GM19351 (cell line): Measurements from ENCODE around the gene SLC22A2.
"Not testable (repeated sequence)": the region's sequence is repeated elsewhere in the genome, so short reads cannot be mapped to it uniquely, and the experiment has no call there.

Source experiments
- ATAC-seq: cut with Tn5 transposase; IDR thresholded peaks from one replicate; pipeline ENCODE4 v1.9.1; 2021; ENCODE audit warnings: mild to moderate bottlenecking, moderate library complexity; ENCODE audit not compliant: unreplicated experiment

SLC22A2 gene

DNA sequence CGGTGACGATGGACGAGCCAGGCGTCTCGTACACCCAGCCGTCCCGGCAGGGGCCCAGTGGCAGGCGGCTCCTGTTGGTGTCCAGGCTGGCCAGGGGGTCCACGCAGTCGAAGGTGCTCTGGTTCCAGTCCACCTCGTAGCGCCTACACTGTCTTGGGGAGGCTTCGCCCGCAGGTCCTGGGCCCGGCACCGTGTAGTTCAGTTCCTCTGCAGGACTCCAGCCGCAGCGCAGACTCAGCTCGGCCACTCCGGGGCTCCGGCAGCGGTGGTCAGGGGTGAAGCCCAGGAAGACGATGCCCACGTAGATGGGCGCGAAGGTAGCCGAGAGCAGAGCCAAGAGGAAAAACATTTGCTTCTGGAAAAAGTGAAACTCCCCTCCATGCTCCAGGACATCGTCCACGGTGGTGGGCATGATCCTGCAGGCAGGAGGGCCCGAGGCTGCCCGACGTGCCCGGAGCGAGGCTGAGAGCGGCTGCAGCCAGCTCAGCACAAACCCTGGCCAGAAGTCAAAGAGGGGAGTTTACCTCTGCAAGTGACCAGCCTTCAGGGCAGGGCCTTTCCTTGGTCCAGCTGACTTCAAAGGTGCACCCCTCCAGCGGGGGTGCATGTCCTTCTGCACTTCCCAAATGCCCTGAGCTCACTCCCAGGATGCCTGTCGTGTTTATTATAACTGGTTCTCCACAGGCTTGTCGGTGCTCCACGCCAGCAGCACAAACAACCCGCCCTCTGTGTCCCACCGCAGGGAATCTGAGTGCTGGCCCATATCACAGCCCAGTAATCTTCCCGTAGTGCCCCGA is at the start of gene SLC22A2:
SLC22A2 (minus strand) TSS at position 476 of the 797 bp plus-strand sequence; CDS start at position 412, 64 bp downstream.
- no peak for ATAC-seq

- ATAC-seq = no peak
These were observed 47.5 kb upstream of the SLC22A2 start for GRCh38 chr6:160305926-160306713.

DNA sequence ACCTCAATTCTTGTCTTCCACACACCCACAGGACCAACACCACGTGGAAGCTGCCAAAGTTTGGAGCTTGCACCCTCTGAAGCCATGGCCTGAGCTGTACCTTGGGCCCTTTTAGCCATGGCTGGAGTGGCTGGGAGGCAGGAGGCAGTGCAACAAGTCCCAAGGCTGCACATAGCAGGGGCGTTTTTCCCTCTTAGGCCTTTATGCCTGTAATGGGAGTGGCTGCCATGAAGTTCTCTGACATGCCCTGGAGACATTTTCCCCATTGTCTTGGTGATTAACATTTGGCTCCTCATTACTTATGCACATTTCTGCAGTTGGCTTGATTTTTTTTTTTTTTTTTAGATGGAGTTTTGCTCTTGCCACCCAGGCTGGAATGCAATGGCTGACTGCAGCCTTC is 45.2 kb upstream of the SLC22A2 start:
- no peak for ATAC-seq

DNA sequence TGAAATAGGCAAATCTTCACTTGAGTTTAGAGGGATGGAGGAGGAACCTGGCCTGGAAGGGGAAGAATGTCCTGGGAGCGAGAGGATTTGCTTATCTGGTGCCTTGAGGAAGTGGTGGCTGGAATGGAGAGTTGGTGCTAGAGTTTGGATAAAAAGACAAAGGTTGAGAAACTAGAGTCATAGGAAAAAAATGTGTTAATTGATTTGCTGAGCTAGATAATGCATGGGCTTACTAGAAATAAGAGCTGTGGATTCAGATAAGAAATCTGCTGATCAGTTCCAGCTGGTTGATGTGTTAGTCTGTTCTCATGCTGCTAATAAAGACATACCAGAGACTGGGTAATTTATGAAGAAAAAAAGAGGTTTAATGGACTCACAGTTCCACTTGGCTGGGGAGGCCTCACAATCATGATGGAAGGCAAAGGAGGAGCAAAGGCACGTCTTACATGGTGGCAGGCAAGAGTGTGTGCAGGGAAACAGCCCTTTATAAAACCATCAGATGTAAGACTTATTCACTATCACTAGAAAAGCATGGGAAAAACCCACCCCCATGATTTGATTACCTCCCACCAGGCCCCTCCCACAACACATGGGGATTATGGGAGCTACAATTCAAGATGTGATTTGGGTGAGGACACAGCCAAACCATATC is 43.9 kb upstream of the SLC22A2 start:
- ATAC-seq = not testable (repeated sequence)

DNA sequence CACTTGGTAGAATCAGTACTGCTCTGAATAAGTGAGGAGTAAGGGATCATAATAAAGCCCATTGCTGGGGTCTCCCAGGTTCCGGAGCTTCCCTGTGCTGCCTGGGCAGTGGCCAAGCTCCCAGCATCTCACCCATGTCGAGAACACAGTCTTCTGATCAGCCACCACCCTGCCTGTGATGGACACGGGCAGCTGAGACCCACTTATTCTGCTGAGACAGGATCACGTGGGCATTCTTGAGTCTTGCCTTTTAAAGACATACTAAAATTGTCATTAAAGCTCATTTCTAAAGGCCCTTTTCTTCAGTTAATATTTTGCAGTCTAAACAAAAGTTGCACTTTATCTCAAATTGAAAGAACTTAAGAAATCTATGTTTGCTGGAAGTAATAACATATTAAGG is 42.7 kb upstream of the SLC22A2 start:
- ATAC-seq = no peak

GRCh38 chr6:160300076-160300695 is 41.6 kb upstream of the SLC22A2 start:
- no peak for ATAC-seq

GRCh38 chr6:160299559-160299958 is 40.9 kb upstream of the SLC22A2 start:
- no peak for ATAC-seq

DNA sequence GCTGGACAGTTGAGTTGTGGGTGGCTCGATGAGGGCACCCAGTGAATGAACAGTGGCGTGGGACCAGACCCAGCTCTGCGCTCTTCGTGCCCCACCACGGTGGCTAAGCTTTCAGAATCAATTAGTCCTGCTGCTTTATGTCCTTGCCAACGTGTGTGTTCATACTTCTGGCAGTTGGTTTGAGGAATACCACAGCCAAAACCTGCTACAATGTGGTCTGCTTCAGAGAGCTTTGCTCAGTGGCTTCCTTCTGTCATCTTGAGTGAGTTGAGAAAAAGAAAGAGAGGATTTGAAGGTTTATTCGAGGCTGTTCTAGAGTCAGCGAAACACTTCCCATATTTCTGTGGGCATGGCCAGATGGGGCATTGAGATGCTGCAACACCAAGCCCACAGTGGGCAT is 39.5 kb upstream of the SLC22A2 start:
- ATAC-seq = no peak

- no peak for ATAC-seq
These were observed 38.7 kb upstream of the SLC22A2 start for GRCh38 chr6:160297310-160297709.

DNA sequence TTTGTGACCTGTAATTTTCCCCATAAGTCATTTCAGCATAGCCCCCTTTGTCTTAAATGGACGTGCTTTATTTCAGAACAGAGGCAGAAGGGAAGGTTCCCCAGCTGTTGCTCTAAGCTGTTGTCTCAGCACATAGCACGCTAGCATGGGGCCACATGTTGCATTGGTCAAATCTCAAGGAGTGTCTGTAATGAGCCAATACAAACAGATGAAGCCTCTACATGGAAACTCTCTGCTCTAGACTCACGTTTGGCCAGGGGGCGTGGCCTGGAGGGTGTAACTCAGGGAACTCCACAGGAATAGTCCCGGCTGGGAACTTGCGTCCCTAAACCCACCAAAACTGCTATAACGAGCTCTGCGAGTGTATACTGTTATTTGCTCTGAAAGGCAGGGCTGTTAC is 35.2 kb upstream of the SLC22A2 start:
- no peak for ATAC-seq

GRCh38 chr6:160285541-160286105 is 27.0 kb upstream of the SLC22A2 start:
- ATAC-seq = no peak

- ATAC-seq = no peak
These were observed 26.0 kb upstream of the SLC22A2 start for GRCh38 chr6:160284575-160284974.

GRCh38 chr6:160282444-160282843 is 23.8 kb upstream of the SLC22A2 start:
- ATAC-seq = no peak

GRCh38 chr6:160279850-160280249 is 21.2 kb upstream of the SLC22A2 start:
- no peak for ATAC-seq

GRCh38 chr6:160278786-160279310 is 20.2 kb upstream of the SLC22A2 start:
- ATAC-seq = no peak

DNA sequence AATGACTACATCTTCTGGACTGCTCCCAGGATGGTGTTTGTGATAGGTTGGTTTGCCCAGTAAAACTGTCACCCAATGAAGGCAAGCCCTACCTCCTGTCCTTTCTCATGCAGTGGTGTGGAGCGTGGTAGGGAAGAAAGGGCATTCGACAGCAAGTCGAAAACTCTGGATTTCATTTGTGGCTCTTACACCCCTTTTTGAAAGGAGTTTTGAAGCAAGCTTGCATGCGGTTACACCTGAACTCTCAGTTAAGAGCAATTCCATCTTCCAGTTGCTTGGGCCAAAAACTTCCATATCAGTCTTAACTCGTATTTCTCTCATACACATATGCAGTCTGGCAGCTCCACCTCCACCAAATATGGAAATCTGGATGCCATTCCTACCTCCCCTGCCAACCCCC is 19.7 kb upstream of the SLC22A2 start:
- ATAC-seq = no peak

GRCh38 chr6:160277546-160277945 is 18.9 kb upstream of the SLC22A2 start:
- no peak for ATAC-seq

GRCh38 chr6:160277144-160277543 is 18.5 kb upstream of the SLC22A2 start:
- no peak for ATAC-seq

- no peak for ATAC-seq
These were observed 17.5 kb upstream of the SLC22A2 start for GRCh38 chr6:160276126-160276525.

DNA sequence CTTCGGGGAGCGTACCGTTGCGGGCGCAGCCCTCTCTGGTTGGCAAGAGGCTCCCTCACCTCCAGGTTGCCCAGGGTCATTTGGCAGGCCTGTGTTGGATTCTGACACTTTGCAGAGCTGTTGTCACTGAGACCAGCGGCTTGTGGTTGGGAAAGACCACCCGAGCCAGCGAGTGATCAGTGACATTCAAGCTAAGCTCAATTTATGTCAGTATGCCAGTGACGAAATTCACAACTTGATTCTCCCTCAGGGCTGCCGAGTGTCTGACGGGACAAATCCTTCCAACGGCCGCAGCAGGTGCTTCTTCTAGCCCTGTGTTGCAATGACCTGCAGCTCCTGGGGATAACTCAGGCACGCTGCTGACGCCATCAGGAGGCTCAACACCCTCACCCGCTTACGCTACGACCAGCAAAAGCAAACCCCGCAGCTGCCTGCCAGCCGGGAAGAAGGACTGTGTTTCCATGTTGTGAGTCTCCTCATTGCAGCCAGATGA is 16.9 kb upstream of the SLC22A2 start:
- ATAC-seq = no peak
